Limb (tissue), 2 donors: ENCODE results near the gene LRFN3.
"Not testable (repeated sequence)": the region's sequence is repeated elsewhere in the genome, so short reads cannot be mapped to it uniquely, and the experiment has no call there.

ENCODE experiments used
- DNase-seq, 2 donors: peaks; one replicate each; pipeline ENCODE4 v3.0.0-alpha.2; 2016; ENCODE audit errors: extremely low spot score in 2 of 2

Gene LRFN3

GRCh38 chr19:35973487-35973886 is 37.3 kb downstream of the LRFN3 start:
- DNase-seq, result no peak

GRCh38 chr19:35975608-35976214 is 39.5 kb downstream of the LRFN3 start:
- DNase-seq, result no peak

GRCh38 chr19:35977446-35978222 is 41.5 kb downstream of the LRFN3 start:
- DNase-seq, result no peak

GRCh38 chr19:35978271-35978670 is 42.1 kb downstream of the LRFN3 start:
- DNase-seq, result no peak

GRCh38 chr19:35978832-35979365 is 42.7 kb downstream of the LRFN3 start:
- DNase-seq, result no peak

GRCh38 chr19:35980997-35981396 is 44.8 kb downstream of the LRFN3 start:
- DNase-seq, result not testable (repeated sequence)

- no peak for DNase-seq
Measured at GRCh38 chr19:35983177-35983576, 47.0 kb downstream of the LRFN3 start.

GRCh38 chr19:35986111-35986510 is 49.9 kb downstream of the LRFN3 start:
- no peak for DNase-seq

GRCh38 chr19:35986664-35987570 is 50.7 kb downstream of the LRFN3 start:
- peak in 1 of 2 donors; percentile 45 for DNase-seq

- no peak for DNase-seq
Measured at GRCh38 chr19:35987571-35987896, 51.4 kb downstream of the LRFN3 start.

GRCh38 chr19:35988824-35989223 is 52.6 kb downstream of the LRFN3 start:
- DNase-seq, result no peak

GRCh38 chr19:35990156-35990555 is 54.0 kb downstream of the LRFN3 start:
- DNase-seq, result no peak

- no peak for DNase-seq
Measured at GRCh38 chr19:35990771-35991730, 54.9 kb downstream of the LRFN3 start.

GRCh38 chr19:35991731-35992450 is 55.7 kb downstream of the LRFN3 start:
- no peak for DNase-seq

GRCh38 chr19:35992907-35993765 is 57.0 kb downstream of the LRFN3 start:
- no peak for DNase-seq

GRCh38 chr19:35993923-35994598 is 57.9 kb downstream of the LRFN3 start:
- DNase-seq, result no peak
